SK-N-SH treated with all-trans-retinoic acid at 6 μM for 48 hours (cell line): ENCODE measurements around the gene LHB.

Experiments used
- ARNTL ChIP-seq: fragments of 450-650 bp; formaldehyde crosslinking; IDR thresholded peaks from 2 replicates; pipeline ENCODE4 v1.5.0; 2020; ENCODE audit warnings: low read depth, mild to moderate bottlenecking, moderate library complexity, borderline replicate concordance
- BACH2 ChIP-seq: fragments of 250-450 bp; sonication (Bioruptor Pico); IDR thresholded peaks from 2 replicates; pipeline ENCODE4 v1.9.0; 2021; ENCODE audit warnings: mild to moderate bottlenecking, borderline replicate concordance
- ESRRG ChIP-seq: fragments of 250-450 bp; sonication (Bioruptor Pico); IDR thresholded peaks from 2 replicates; pipeline ENCODE4 v1.6.1; 2021; ENCODE audit warnings: mild to moderate bottlenecking
- PPARA ChIP-seq: fragments of 250-450 bp; sonication (Bioruptor Pico); IDR thresholded peaks from 2 replicates; pipeline ENCODE4 v1.5.0; 2020; ENCODE audit warnings: mild to moderate bottlenecking, borderline replicate concordance
- RARB ChIP-seq: fragments of 250-450 bp; sonication (Bioruptor Pico); IDR thresholded peaks from 2 replicates; pipeline ENCODE4 v1.8.0; 2021; ENCODE audit warnings: mild to moderate bottlenecking, moderate library complexity
- TOX ChIP-seq: fragments of 250-450 bp; sonication (Bioruptor Pico); IDR thresholded peaks from 2 replicates; pipeline ENCODE4 v1.8.0; 2021; ENCODE audit warnings: mild to moderate bottlenecking, moderate library complexity, borderline replicate concordance
- ZNF70 ChIP-seq: fragments of 450-650 bp; formaldehyde crosslinking; IDR thresholded peaks from 2 replicates; pipeline ENCODE4 v1.5.0; 2020; ENCODE audit warnings: mild to moderate bottlenecking, moderate library complexity

GRCh38 chr19:49014870-49015255 lies 2.0 kb downstream of the LHB start:
- TF ChIP-seq TOX (CRISPR knock-in tag) = no peak
- TF ChIP-seq PPARA (CRISPR knock-in tag) = no peak
- no peak for TF ChIP-seq RARB (CRISPR knock-in tag)
- no peak for TF ChIP-seq ARNTL (CRISPR knock-in tag)
- no peak for TF ChIP-seq ESRRG (CRISPR knock-in tag)
- no peak for TF ChIP-seq BACH2 (CRISPR knock-in tag)
- TF ChIP-seq ZNF70 (CRISPR knock-in tag) = no peak
